GM23248 (cell line): Measurements from ENCODE around the gene ZDHHC14. TPM values are rescaled to one million over a fixed set of nuclear protein-coding genes. Genes with fewer than 3 reads are reported as not detected.

Source experiments
- DNase-seq: peaks from one replicate; pipeline ENCODE4 v3.0.0-alpha.2; 2015
- H2AFZ ChIP-seq: fragments of 200-600 bp; sonication (generic); 2 replicates; pipeline ENCODE4 v1.6.1; 2016; ENCODE audit warnings: antibody characterized with exemption
- H3F3A ChIP-seq: fragments of 200-600 bp; sonication (generic); 2 replicates; pipeline ENCODE4 v1.6.1; 2016; ENCODE audit warnings: mild to moderate bottlenecking, antibody characterized with exemption, mixed run types; ENCODE audit not compliant: insufficient read depth
- H3K27ac ChIP-seq: fragments of 200-600 bp; sonication (generic); 2 replicates; pipeline ENCODE4 v1.5.1; 2016; ENCODE audit warnings: mild to moderate bottlenecking
- H3K27me3 ChIP-seq: fragments of 200-600 bp; sonication (generic); replicated peaks from 2 replicates; pipeline ENCODE4 v1.6.1; 2016; ENCODE audit warnings: mild to moderate bottlenecking; ENCODE audit not compliant: insufficient read depth
- H3K36me3 ChIP-seq: fragments of 200-600 bp; sonication (generic); 2 replicates; pipeline ENCODE4 v1.6.1; 2016; ENCODE audit warnings: low read depth, mild to moderate bottlenecking
- H3K4me1 ChIP-seq: fragments of 200-600 bp; sonication (generic); 2 replicates; pipeline ENCODE4 v1.6.1; 2016; ENCODE audit warnings: mild to moderate bottlenecking; ENCODE audit not compliant: insufficient read depth
- H3K4me2 ChIP-seq: fragments of 200-600 bp; sonication (generic); one replicate; pipeline ENCODE4 v1.6.1; 2016; ENCODE audit warnings: mild to moderate bottlenecking; ENCODE audit not compliant: unreplicated experiment
- H3K4me3 ChIP-seq: fragments of 200-600 bp; sonication (generic); 2 replicates; pipeline ENCODE4 v1.5.1; 2016; ENCODE audit warnings: mild to moderate bottlenecking
- H3K79me2 ChIP-seq: fragments of 200-600 bp; sonication (generic); 2 replicates; pipeline ENCODE4 v1.6.1; 2016; ENCODE audit warnings: mild to moderate bottlenecking; ENCODE audit not compliant: insufficient read depth
- H3K9ac ChIP-seq: fragments of 200-600 bp; sonication (generic); 2 replicates; pipeline ENCODE4 v1.6.1; 2016; ENCODE audit warnings: mild to moderate bottlenecking
- H3K9me2 ChIP-seq: fragments of 200-600 bp; sonication (generic); 2 replicates; pipeline ENCODE4 v1.6.1; 2016; ENCODE audit warnings: mixed run types, mild to moderate bottlenecking, moderate library complexity; ENCODE audit not compliant: insufficient read depth
- H3K9me3 ChIP-seq: fragments of 200-600 bp; sonication (generic); one replicate; pipeline ENCODE4 v1.6.1; 2017; ENCODE audit warnings: low read depth
- H4K20me1 ChIP-seq: fragments of 200-600 bp; sonication (generic); 2 replicates; pipeline ENCODE4 v1.6.0; 2016; ENCODE audit not compliant: insufficient read depth
- EZH2 ChIP-seq: fragments of 200-600 bp; sonication (generic); IDR thresholded peaks from 2 replicates; pipeline ENCODE4 v1.6.1; 2018; ENCODE audit warnings: antibody characterized with exemption, mild to moderate bottlenecking; ENCODE audit not compliant: insufficient read depth, poor library complexity, severe bottlenecking
- EZH2phosphoT487 ChIP-seq: fragments of 200-600 bp; sonication (generic); IDR thresholded peaks from 2 replicates; pipeline ENCODE4 v1.6.1; 2018; ENCODE audit warnings: antibody characterized with exemption, moderate library complexity, mild to moderate bottlenecking, low read depth; ENCODE audit not compliant: insufficient read depth
- WGBS, 2 experiments: methylation state at CpG; one replicate each; pipeline ENCODE4 v1.1.6; 2015 to 2017; ENCODE audit warnings: low lambda C conversion rate in 2 of 2, low coverage in 1 of 2; ENCODE audit errors: missing lambda C conversion rate in 2 of 2; 5-methylcytosine and 5-hydroxymethylcytosine counted together
- in situ Hi-C: fragments of 300-500 bp; cut with MboI; formaldehyde crosslinking; loops from 2 replicates; pipeline ENCODE4 v1.15.0; 2020
- polyA plus RNA-seq: library from polyadenylated mRNA; unstranded; fragments of >200 nt; fragmentation: Nextera tagmentation; extraction: Ambion mirVana; gene quantifications from 2 replicates; pipeline ENCODE4 v1.2.1, GENCODE V29; 2016
- total RNA-seq: library from RNA; depleted of rRNA; stranded (reverse); fragments of >200 nt; shearing (Covaris generic); gene quantifications from 2 replicates; pipeline ENCODE4 v1.2.3, GENCODE V29; 2014

The ZDHHC14 gene
- total and polyA plus RNA-seq, 2 experiments from 2014 or later, result 1.4 to 4.5 TPM

GRCh38 chr6:157427969-157428368, 47.0 kb downstream of the ZDHHC14 start:
- Histone ChIP-seq H3K27me3 (no peaks in the 10 kb centered on the region), H3K9ac (no peak overlapping the region), H3K9me2 (no peaks in the 10 kb centered on the region), H3K79me2 (no peaks in the 10 kb centered on the region), H3K4me3 (no peak overlapping the region), H3F3A (no peaks in the 10 kb centered on the region), H4K20me1 (no peaks in the 10 kb centered on the region), H3K36me3 (no peaks in the 10 kb centered on the region), H3K4me2 (no peak overlapping the region), H2AFZ (no peak overlapping the region), H3K27ac (no peak overlapping the region), H3K9me3 (no peaks in the 10 kb centered on the region), H3K4me1 (no peaks in the 10 kb centered on the region)
- in situ Hi-C loops, result no loop called here
- no peak for DNase-seq
- WGBS, 2 experiments, result 83 to 93% methylated on average over 7 of the region's 7 CpGs
- TF ChIP-seq EZH2phosphoT487 (no peak), EZH2 (no peak)

- TF ChIP-seq EZH2phosphoT487 (no peak), EZH2 (no peak)
- Histone ChIP-seq H4K20me1 (no peaks in the 10 kb centered on the region), H3K9me3 (no peaks in the 10 kb centered on the region), H3K27me3 (no peaks in the 10 kb centered on the region), H3K36me3 (no peaks in the 10 kb centered on the region), H3K79me2 (no peaks in the 10 kb centered on the region), H3K27ac (no peak overlapping the region), H3K4me1 (no peaks in the 10 kb centered on the region), H2AFZ (no peak overlapping the region), H3K9ac (no peak overlapping the region), H3F3A (no peaks in the 10 kb centered on the region), H3K4me3 (no peak overlapping the region), H3K9me2 (no peaks in the 10 kb centered on the region), H3K4me2 (no peak overlapping the region)
- in situ Hi-C loops, result no loop called here
- DNase-seq, result peak; percentile 7
- WGBS, 2 experiments, result 78 to 81% methylated on average over 19 to 21 of the region's 21 CpGs
Observed at GRCh38 chr6:157428427-157429202, 47.6 kb downstream of the ZDHHC14 start.

GRCh38 chr6:157429248-157429647, 48.3 kb downstream of the ZDHHC14 start:
- TF ChIP-seq EZH2phosphoT487 (no peak), EZH2 (no peak)
- no peak overlapping the region for H3K9ac ChIP-seq
- H3F3A ChIP-seq, result no peaks in the 10 kb centered on the region
- no peak for DNase-seq
- no peaks in the 10 kb centered on the region for H3K27me3 ChIP-seq
- H3K4me1 ChIP-seq, result no peaks in the 10 kb centered on the region
- H3K9me2 ChIP-seq, result no peaks in the 10 kb centered on the region
- H3K9me3 ChIP-seq, result no peaks in the 10 kb centered on the region
- H3K4me2 ChIP-seq, result no peak overlapping the region
- 92 to 98% methylated on average over 1 of the region's 1 CpG for WGBS, 2 experiments
- in situ Hi-C loops, result no loop called here
- no peak overlapping the region for H2AFZ ChIP-seq
- H3K79me2 ChIP-seq, result no peaks in the 10 kb centered on the region
- H4K20me1 ChIP-seq, result no peaks in the 10 kb centered on the region
- H3K36me3 ChIP-seq, result no peaks in the 10 kb centered on the region
- H3K27ac ChIP-seq, result no peak overlapping the region
- no peak overlapping the region for H3K4me3 ChIP-seq

- no peak overlapping the region for H2AFZ ChIP-seq
- H3K4me3 ChIP-seq, result no peak overlapping the region
- H3K9me3 ChIP-seq, result no peaks in the 10 kb centered on the region
- no peak for DNase-seq
- no peak overlapping the region for H3K4me2 ChIP-seq
- no peak overlapping the region for H3K27ac ChIP-seq
- H3K9me2 ChIP-seq, result no peaks in the 10 kb centered on the region
- in situ Hi-C loops, result no loop called here
- no peaks in the 10 kb centered on the region for H3F3A ChIP-seq
- no peak overlapping the region for H3K9ac ChIP-seq
- H3K79me2 ChIP-seq, result no peaks in the 10 kb centered on the region
- WGBS, 2 experiments, result 79 to 88% methylated on average over 3 of the region's 3 CpGs
- H4K20me1 ChIP-seq, result no peaks in the 10 kb centered on the region
- no peaks in the 10 kb centered on the region for H3K36me3 ChIP-seq
- TF ChIP-seq EZH2 (no peak), EZH2phosphoT487 (no peak)
- no peaks in the 10 kb centered on the region for H3K27me3 ChIP-seq
- H3K4me1 ChIP-seq, result no peaks in the 10 kb centered on the region
Observed at GRCh38 chr6:157430834-157431233, 49.8 kb downstream of the ZDHHC14 start.
